Neural progenitor cell (in vitro differentiated cells): ENCODE measurements around the gene PHOX2A.
"Not testable (repeated sequence)": the region's sequence is repeated elsewhere in the genome, so short reads cannot be mapped to it uniquely, and the experiment has no call there.

Experiments used
- EZH2 ChIP-seq: fragments of 200-600 bp; sonication (generic); IDR thresholded peaks from 2 replicates; pipeline ENCODE4 v1.6.1; 2017; ENCODE audit warnings: antibody characterized with exemption, mild to moderate bottlenecking, moderate library complexity
- TF ChIP-seq, protein P1 (sequence below): fragments of 200-600 bp; sonication (generic); IDR thresholded peaks from 2 replicates; pipeline ENCODE4 v1.5.1; 2017; ENCODE audit warnings: antibody characterized with exemption, mild to moderate bottlenecking

DNA sequence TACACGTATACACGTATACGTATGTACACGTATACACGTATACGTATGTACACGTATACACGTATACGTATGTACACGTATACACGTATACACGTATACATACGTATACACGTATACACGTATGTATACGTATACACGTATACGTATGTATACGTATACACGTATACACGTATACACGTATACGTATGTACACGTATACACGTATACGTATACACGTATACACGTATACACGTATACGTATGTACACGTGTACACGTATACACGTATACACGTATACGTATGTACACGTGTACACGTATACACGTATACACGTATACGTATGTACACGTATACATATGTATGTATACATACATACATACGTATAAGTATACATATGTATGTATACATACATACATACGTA, 42.5 kb downstream of the PHOX2A start:
- TF ChIP-seq, protein P1, sequence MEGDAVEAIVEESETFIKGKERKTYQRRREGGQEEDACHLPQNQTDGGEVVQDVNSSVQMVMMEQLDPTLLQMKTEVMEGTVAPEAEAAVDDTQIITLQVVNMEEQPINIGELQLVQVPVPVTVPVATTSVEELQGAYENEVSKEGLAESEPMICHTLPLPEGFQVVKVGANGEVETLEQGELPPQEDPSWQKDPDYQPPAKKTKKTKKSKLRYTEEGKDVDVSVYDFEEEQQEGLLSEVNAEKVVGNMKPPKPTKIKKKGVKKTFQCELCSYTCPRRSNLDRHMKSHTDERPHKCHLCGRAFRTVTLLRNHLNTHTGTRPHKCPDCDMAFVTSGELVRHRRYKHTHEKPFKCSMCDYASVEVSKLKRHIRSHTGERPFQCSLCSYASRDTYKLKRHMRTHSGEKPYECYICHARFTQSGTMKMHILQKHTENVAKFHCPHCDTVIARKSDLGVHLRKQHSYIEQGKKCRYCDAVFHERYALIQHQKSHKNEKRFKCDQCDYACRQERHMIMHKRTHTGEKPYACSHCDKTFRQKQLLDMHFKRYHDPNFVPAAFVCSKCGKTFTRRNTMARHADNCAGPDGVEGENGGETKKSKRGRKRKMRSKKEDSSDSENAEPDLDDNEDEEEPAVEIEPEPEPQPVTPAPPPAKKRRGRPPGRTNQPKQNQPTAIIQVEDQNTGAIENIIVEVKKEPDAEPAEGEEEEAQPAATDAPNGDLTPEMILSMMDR, result not testable (repeated sequence)
- TF ChIP-seq EZH2, result not testable (repeated sequence)
